HG02938 (cell line): Measurements from ENCODE around the gene PAX6.
"Not testable (repeated sequence)": the region's sequence is repeated elsewhere in the genome, so short reads cannot be mapped to it uniquely, and the experiment has no call there.

Experiments
- ATAC-seq: cut with Tn5 transposase; IDR thresholded peaks from one replicate; pipeline ENCODE4 v1.9.1; 2021; ENCODE audit warnings: mild to moderate bottlenecking, moderate library complexity; ENCODE audit not compliant: unreplicated experiment

PAX6 gene

GRCh38 chr11:31779374-31779791 lies 31.7 kb downstream of the PAX6 start:
- ATAC-seq = no peak

- ATAC-seq = no peak
Observed at GRCh38 chr11:31772412-31772811, 38.7 kb downstream of the PAX6 start.

GRCh38 chr11:31770011-31770700 lies 41.0 kb downstream of the PAX6 start:
- ATAC-seq = no peak

GRCh38 chr11:31768749-31769640 lies 42.1 kb downstream of the PAX6 start:
- ATAC-seq = no peak

- ATAC-seq = no peak
Observed at GRCh38 chr11:31767685-31768084, 43.4 kb downstream of the PAX6 start.

GRCh38 chr11:31767066-31767465 lies 44.1 kb downstream of the PAX6 start:
- ATAC-seq = no peak

- no peak for ATAC-seq
Observed at GRCh38 chr11:31764766-31765165, 46.4 kb downstream of the PAX6 start.

- no peak for ATAC-seq
Observed at GRCh38 chr11:31764261-31764660, 46.9 kb downstream of the PAX6 start.

GRCh38 chr11:31763296-31763695 lies 47.8 kb downstream of the PAX6 start:
- no peak for ATAC-seq

GRCh38 chr11:31761636-31762035 lies 49.5 kb downstream of the PAX6 start:
- ATAC-seq = no peak

- ATAC-seq = no peak
Observed at GRCh38 chr11:31757260-31757835, 53.8 kb downstream of the PAX6 start.

- no peak for ATAC-seq
Observed at GRCh38 chr11:31747581-31747980, 63.5 kb downstream of the PAX6 start.

- ATAC-seq = not testable (repeated sequence)
Observed at GRCh38 chr11:31740731-31741368, 70.3 kb downstream of the PAX6 start.

- no peak for ATAC-seq
Observed at GRCh38 chr11:31740131-31740530, 71.0 kb downstream of the PAX6 start.
